GM10248 (cell line): Measurements from ENCODE around the gene CTNS.
A peak's percentile ranks its signal among the peaks of the same experiment; 100 is the strongest.

Experiments
- CTCF ChIA-PET: fragments of 300-600 bp; sonication (Branson Sonifier 250); formaldehyde crosslinking; extraction: SDS; loops from one replicate; lab custom pipeline; 2021; ENCODE audit warnings: antibody characterized with exemption; lab: Yijun Ruan, JAX
- POLR2A ChIA-PET: fragments of 350-650 bp; sonication (Branson Sonifier 250); formaldehyde crosslinking; extraction: SDS; loops from one replicate; lab custom pipeline; 2020; ENCODE audit warnings: antibody characterized with exemption; lab: Yijun Ruan, JAX
- DNase-seq: peaks from one replicate; pipeline ENCODE4 v3.0.0; 2012; ENCODE audit errors: extremely low spot score
- CTCF ChIP-seq: IDR thresholded peaks from 2 replicates; pipeline ENCODE4 v1.5.1; 2012; ENCODE audit warnings: mild to moderate bottlenecking, low read depth; ENCODE audit errors: extremely low read depth, missing control alignments, control extremely low read depth

CTNS gene

GRCh38 chr17:3679531-3680126 lies 43.1 kb downstream of the CTNS start:
- CTCF ChIA-PET, result interaction anchor here (0.7 to 1.4 kb wide), 3 partner anchors 49 to 121 kb away, joined by 3 read pairs; partner anchors contain the start of gene ITGAE
- POLR2A ChIA-PET, result interaction anchor here (0.5 kb wide), 2 partner anchors 9 to 42 kb away, joined by 3 to 5 read pairs; no protein-coding TSS in a partner anchor
- no peak for DNase-seq

GRCh38 chr17:3681057-3681456 lies 44.5 kb downstream of the CTNS start:
- POLR2A ChIA-PET, result no interaction called here
- no peak for DNase-seq
- CTCF ChIA-PET, result no interaction called here
- no peak for TF ChIP-seq CTCF

More at GRCh38 chr17:3679531-3680126, 43.1 kb downstream of the CTNS start:
- TF ChIP-seq CTCF, result no peak

DNA sequence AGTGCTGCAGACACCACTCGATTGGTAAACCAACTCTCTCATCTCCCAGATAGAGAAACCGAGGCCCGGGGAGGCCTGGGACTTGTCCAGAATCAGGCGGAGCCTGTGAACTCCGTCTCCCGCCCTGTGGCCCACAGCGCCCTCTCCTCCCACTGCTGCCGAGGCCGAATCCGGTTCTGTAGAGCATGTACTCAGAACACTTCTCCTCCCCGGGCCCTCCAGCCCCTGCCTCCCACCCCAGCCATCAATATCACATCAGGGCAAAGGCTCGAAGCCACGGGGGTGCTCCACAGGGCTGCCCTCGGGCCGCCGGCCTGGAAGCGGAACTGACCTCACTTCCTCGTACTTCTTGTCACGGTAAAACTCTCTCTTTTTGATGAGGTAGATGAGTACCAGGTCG lies 45.0 kb downstream of the CTNS start:
- TF ChIP-seq CTCF, result no peak
- ChIA-PET POLR2A (no interaction called here), CTCF (interaction anchor here (0.6 to 1.5 kb wide), 4 partner anchors 8 to 100 kb away, joined by 3 to 11 read pairs (median 4); no protein-coding TSS in a partner anchor)
- no peak for DNase-seq

DNA sequence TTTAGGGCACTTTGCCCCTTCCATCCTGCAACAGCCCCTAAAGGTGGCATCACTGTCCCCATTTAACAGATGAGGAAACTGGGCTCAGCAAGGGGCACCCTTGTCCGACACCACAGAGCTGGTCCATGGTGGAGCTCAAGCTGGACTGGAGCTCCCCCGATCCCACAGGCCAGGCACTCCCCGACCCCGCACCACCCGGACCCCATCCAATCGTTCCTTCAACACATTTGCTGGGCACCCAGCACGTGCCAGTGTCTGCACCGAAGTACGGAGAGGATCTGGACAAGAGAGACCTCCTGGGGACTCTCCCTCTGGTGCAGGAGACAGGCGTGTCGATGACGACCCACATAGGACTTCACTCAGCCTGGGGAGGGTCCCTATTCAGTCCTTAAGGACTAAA lies 45.5 kb downstream of the CTNS start:
- ChIA-PET CTCF (interaction anchor here (0.6 to 2.4 kb wide), 19 partner anchors 8 to 391 kb away, joined by 3 to 25 read pairs (median 4); partner anchors contain the start of genes HASPIN and NCBP3), POLR2A (no interaction called here)
- DNase-seq, result no peak
- no peak for TF ChIP-seq CTCF

GRCh38 chr17:3683054-3683511 lies 46.5 kb downstream of the CTNS start:
- CTCF ChIA-PET, result interaction anchor here (0.6 to 2.5 kb wide), 36 partner anchors 9 to 390 kb away, joined by 3 to 25 read pairs (median 4); partner anchors contain the start of genes HASPIN, NCBP3 and P2RX5
- POLR2A ChIA-PET, result no interaction called here
- TF ChIP-seq CTCF, result peak; percentile 96
- DNase-seq, result peak; percentile 84

DNA sequence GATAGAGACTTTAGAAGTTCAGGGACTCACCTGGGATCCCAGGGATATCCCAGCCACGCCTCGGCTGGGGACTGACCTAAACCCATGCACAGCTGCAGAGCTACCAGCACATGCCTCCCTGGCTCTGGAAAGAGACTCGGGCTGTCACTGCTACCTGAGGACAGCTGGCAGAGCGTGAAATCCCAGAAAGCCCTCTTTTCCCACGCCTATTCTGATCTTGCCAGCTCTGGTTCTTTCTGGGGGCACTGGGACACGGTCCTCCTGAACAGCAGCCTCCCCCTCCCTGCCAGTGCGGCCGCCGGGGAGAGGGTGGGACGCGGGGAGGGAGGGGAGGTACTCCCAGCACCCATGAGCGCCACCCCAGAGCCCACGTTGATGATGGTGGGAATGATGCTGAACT lies 48.6 kb downstream of the CTNS start:
- no peak for TF ChIP-seq CTCF
- ChIA-PET CTCF (interaction anchor here (1.4 kb wide), 1 partner anchor 142 kb away, joined by 3 read pairs; no protein-coding TSS in a partner anchor), POLR2A (no interaction called here)
- no peak for DNase-seq
